Measurements from ENCODE around the gene PANK1.
"Not testable (repeated sequence)": the region's sequence is repeated elsewhere in the genome, so short reads cannot be mapped to it uniquely, and the experiment has no call there.

Gene PANK1

GRCh38 chr10:89566992-89567391 lies 78.0 kb downstream of the PANK1 start:
- no peak for DNase-seq (ENCODE audit: low read depth)

- no peak for DNase-seq (ENCODE audit: low read depth)
Observed at GRCh38 chr10:89566095-89566950, 78.7 kb downstream of the PANK1 start.

- DNase-seq (ENCODE audit: low read depth) = no peak
Observed at GRCh38 chr10:89565180-89565579, 79.9 kb downstream of the PANK1 start.

GRCh38 chr10:89563861-89564478 lies 81.1 kb downstream of the PANK1 start:
- DNase-seq (ENCODE audit: low read depth) = no peak

DNA sequence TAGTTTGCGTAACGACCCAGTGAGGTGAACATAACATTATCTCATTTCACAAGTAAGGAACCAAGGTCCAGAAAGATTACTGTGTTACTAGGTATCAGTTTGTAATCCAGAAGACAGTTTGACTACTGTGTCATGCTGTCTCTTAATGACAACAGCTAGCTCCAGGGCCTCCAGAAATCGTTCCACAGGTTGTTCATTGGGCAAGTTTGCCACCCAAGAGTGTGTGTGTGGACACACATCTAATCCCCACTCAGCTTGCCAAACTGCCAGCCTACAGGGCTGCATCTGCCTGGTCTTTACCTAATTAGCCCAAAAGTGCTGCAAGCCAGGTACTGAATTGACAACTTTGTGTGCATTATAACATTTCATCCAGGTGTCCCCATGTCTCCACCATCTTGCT lies 81.7 kb downstream of the PANK1 start:
- no peak for DNase-seq (ENCODE audit: low read depth)

GRCh38 chr10:89556600-89556999 lies 88.4 kb downstream of the PANK1 start:
- DNase-seq (ENCODE audit: low read depth) = no peak

- DNase-seq (ENCODE audit: low read depth) = no peak
Observed at GRCh38 chr10:89555688-89556445, 89.2 kb downstream of the PANK1 start.

GRCh38 chr10:89554433-89554832 lies 90.6 kb downstream of the PANK1 start:
- no peak for DNase-seq (ENCODE audit: low read depth)

- no peak for DNase-seq (ENCODE audit: low read depth)
Observed at GRCh38 chr10:89553064-89553734, 91.8 kb downstream of the PANK1 start.

DNA sequence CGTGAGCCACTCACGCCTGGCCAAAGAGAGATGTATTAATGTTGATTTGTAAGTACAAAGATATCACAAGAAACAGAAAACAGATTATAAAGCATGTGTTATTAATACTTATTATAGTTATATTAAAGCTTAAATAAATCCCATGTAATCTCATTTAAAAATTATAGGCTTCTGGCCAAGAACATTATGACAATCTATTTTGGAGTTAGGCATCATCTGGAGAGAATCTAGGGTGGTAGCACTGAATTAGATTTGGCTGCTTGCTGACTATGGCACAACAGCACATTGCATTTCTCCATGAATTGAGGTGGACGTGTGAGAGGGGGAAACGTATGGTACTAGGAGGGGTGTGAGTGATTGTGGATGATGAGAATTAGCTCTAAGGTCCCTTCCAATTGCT lies 92.8 kb downstream of the PANK1 start:
- no peak for DNase-seq (ENCODE audit: low read depth)

DNA sequence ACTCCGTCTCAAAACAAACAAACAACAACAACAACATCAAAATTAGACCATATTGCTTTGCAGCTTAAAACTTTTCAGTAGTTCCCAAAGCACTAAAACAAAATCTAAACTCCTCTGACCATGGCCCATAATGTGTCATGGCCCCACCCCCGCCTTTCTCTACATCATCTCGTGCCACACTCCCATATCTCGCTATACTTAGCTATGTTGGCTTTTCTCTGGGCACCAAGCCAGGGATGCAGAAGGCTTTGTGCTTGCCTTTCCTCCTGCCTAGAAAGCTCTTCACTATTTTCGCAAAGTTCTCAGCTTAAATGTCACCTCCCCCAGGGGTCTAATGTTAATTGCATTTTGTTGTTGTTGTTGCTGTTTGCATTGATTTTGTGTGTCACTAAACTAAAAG lies 94.5 kb downstream of the PANK1 start:
- no peak for DNase-seq (ENCODE audit: low read depth)

DNA sequence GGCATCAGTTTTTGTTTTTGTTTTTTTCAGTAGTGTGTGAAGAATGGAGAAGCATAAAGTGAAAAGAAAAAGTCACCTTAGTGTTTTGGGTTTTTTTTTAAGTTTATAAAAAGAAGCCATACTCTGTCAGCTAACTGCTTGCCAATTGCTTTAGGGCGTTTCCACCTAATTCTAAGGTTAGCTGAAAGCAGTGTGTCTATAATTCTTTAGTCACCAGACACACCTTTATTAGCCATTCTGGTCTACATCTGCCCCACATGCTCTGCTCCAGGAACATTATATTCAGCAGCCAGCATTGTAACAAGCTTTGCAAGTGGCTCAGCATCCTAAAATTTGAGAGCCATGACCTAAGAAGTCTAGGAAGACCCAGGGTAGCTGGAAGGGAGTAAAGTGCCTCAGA lies 95.5 kb downstream of the PANK1 start:
- DNase-seq (ENCODE audit: low read depth) = no peak

DNA sequence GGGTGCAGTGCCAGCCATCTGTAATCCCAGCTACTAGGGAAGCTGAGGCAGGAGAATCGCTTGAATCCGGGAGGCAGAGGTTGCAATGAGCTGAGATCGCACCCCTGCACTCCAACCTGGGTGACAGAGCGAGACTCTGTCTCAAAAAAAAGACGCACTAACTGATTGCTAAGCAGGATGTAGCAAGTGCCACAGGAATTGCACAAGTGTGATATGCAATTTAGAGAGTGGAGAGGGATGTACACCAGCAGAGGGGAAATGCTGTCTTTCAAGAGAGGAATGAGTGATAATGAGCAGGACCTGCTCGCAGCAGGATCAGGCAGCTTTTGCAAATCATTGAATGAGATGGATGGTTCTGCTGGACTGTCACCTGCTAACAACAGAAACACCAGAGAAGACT lies 96.4 kb downstream of the PANK1 start:
- DNase-seq (ENCODE audit: low read depth) = no peak

GRCh38 chr10:89547853-89548513 lies 97.1 kb downstream of the PANK1 start:
- DNase-seq (ENCODE audit: low read depth) = no peak

GRCh38 chr10:89546651-89547050 lies 98.4 kb downstream of the PANK1 start:
- DNase-seq (ENCODE audit: low read depth) = not testable (repeated sequence)

DNA sequence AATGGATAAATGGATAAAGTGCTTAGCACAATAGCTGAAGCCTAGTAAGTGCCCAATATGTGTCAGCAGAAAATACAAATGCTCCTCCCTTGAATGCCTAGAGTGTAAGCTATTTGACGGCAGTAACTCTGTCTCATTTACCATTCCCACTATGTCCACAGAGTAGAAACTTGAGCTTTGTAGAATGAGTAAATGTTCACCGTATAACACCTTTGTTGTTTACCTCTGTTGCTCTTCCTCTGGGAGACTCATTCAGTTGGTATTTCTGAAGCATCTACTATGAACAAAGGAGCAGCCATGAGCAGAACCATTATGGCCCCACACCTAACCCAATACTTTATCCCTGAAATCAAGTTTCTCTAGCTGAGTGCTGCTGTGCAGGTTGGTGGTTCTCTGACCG lies 101.2 kb downstream of the PANK1 start:
- no peak for DNase-seq (ENCODE audit: low read depth)

GRCh38 chr10:89540420-89540949 lies 104.6 kb downstream of the PANK1 start:
- DNase-seq (ENCODE audit: low read depth) = no peak

DNA sequence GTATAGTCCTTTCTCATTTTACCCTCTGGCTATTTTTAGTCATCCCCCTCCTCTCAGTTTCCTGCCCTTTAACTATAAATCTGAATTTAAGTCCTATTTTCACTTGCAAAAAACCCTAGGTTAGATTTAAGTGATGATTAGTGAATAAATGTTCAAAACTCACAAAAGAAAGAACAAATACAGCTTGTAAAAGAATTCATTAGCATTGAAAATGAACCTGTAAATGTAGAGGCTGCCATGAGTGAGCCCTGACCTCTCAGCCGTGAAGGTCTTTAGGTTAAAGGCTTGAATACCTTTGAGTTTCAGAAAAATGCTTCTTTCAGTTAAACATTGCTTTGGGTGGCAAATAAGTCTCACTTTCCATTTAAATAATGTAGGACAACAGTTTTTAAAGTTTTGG lies 107.7 kb downstream of the PANK1 start:
- DNase-seq (ENCODE audit: low read depth) = no peak

GRCh38 chr10:89536013-89536354 lies 109.1 kb downstream of the PANK1 start:
- no peak for DNase-seq (ENCODE audit: low read depth)

- DNase-seq (ENCODE audit: low read depth) = no peak
Observed at GRCh38 chr10:89535171-89536012, 109.7 kb downstream of the PANK1 start, which contains the start of gene SLC16A12. TSS of gene SLC16A12 (minus strand) at chr10:89535594. CDS start at chr10:89462578, 73,016 bp downstream.

DNA sequence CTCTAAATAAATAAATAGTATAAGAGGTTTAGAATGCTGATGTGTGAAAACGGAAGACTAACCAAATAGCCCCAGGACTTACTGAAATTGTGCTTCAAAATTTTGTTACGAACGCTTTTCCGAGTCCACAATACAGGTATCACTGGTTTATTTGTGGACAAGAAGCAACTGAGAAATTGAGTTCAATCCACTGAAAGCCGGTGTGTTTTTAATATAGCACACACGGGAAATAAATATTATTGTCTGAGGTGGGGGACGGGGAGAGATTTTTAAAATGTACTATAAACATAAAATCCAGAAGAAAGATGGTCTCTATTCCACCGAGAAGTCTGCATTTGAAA lies 110.2 kb downstream of the PANK1 start:
- no peak for DNase-seq (ENCODE audit: low read depth)
